GM12891 (cell line): ENCODE measurements around the gene EPB41L3.

Experiments used
- POLR2A ChIP-seq: IDR thresholded peaks from 2 replicates; pipeline ENCODE4 v1.6.1; 2011; ENCODE audit warnings: low read depth, low read length, control low read depth
- POLR2AphosphoS5 ChIP-seq: IDR thresholded peaks from 2 replicates; pipeline ENCODE4 v1.6.1; 2011; ENCODE audit warnings: low read depth, low read length, control low read depth
- TAF1 ChIP-seq: IDR thresholded peaks from 2 replicates; pipeline ENCODE4 v1.6.1; 2011; ENCODE audit warnings: low read depth, low read length, control low read depth

DNA sequence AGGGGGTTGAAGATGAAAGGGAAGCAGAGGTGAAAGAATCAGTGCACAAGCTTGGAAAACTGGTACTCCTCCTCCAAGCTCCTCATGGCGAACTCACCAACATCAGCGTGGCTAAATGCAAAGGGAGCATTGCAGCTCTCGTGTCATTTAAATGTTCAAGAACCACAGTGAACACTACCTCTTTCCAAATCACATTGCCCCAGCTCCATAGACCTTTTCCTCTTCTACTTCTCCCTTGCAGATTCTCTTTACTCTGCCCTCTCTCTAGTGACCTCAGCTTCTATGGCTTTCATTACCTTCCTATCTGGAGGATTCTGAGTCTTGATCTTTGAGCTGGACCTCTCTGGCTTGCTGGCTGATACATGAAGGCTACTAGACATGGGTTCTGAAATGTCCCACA is 14.3 kb downstream of the EPB41L3 start:
- TF ChIP-seq POLR2A (no peak), POLR2AphosphoS5 (no peak), TAF1 (no peak)
